Natural killer cell (primary cell): ENCODE measurements around the gene ZNF69. TPM values are rescaled to one million over a fixed set of nuclear protein-coding genes. Genes with fewer than 3 reads are reported as not detected.
"Not testable (repeated sequence)": the region's sequence is repeated elsewhere in the genome, so short reads cannot be mapped to it uniquely, and the experiment has no call there.

Experiments
- ATAC-seq, 3 donors: fragments of 150-1000 bp in 2 of 3; fragments of 200-7000 bp in 1 of 3; cut with Tn5 transposase; 1 replicate in 1 of 3; 2 replicates in 2 of 3; pipeline ENCODE4 v1.10.0; 2021; ENCODE audit warnings: mild to moderate bottlenecking in 2 of 3, moderate library complexity in 2 of 3
- DNase-seq, 2 donors: peaks; one replicate each; pipeline versions ENCODE4 v3.0.0 to v3.0.0-alpha.2; 2013 to 2021; ENCODE audit warnings: mixed read lengths in 1 of 2
- H3K27ac ChIP-seq: one replicate; pipeline ENCODE4 v1.5.1; 2013; ENCODE audit warnings: mild to moderate bottlenecking, low read length
- H3K27me3 ChIP-seq: one replicate; pipeline ENCODE4 v1.6.1; 2013; ENCODE audit warnings: low read length; ENCODE audit not compliant: control insufficient read depth, insufficient read depth
- H3K36me3 ChIP-seq: one replicate; pipeline ENCODE4 v1.6.1; 2013; ENCODE audit warnings: low read length; ENCODE audit not compliant: control insufficient read depth, insufficient read depth
- H3K4me1 ChIP-seq: one replicate; pipeline ENCODE4 v1.6.1; 2013; ENCODE audit warnings: low read length; ENCODE audit not compliant: control insufficient read depth, insufficient read depth
- H3K4me3 ChIP-seq: one replicate; pipeline ENCODE4 v1.5.1; 2013; ENCODE audit warnings: low read length
- H3K9me3 ChIP-seq: one replicate; pipeline ENCODE4 v1.6.1; 2013; ENCODE audit warnings: low read length; ENCODE audit not compliant: control insufficient read depth, insufficient read depth
- H3K27ac Mint-ChIP-seq, 2 donors: one replicate each; pipeline ENCODE4 v1.8.0; 2022; ENCODE audit warnings: mild to moderate bottlenecking in 2 of 2, mixed read lengths in 2 of 2, moderate library complexity in 1 of 2
- H3K27me3 Mint-ChIP-seq, 2 donors: one replicate each; pipeline ENCODE4 v1.8.0; 2022; ENCODE audit warnings: low read depth in 2 of 2, mixed read lengths in 2 of 2
- H3K36me3 Mint-ChIP-seq: one replicate; pipeline ENCODE4 v1.8.0; 2022; ENCODE audit warnings: mixed read lengths
- H3K4me1 Mint-ChIP-seq, 2 donors: one replicate each; pipeline ENCODE4 v1.8.0; 2022; ENCODE audit warnings: mixed read lengths in 2 of 2
- H3K4me3 Mint-ChIP-seq: one replicate; pipeline ENCODE4 v1.8.0; 2022; ENCODE audit warnings: mild to moderate bottlenecking, moderate library complexity, mixed read lengths
- H3K9me3 Mint-ChIP-seq, 2 donors: one replicate each; pipeline ENCODE4 v1.8.0; 2022; ENCODE audit warnings: mixed read lengths in 2 of 2
- WGBS: methylation state at CpG from one replicate; pipeline ENCODE4 v1.1.7; 2013; ENCODE audit warnings: missing lambda C conversion rate; ENCODE audit not compliant: insufficient coverage; 5-methylcytosine and 5-hydroxymethylcytosine counted together
- intact Hi-C: fragments of 100-400 bp; cut with micrococcal nuclease; formaldehyde crosslinking; loops from one replicate; pipeline ENCODE4 v1.14.2; 2022
- total RNA-seq, 4 donors: library from RNA; stranded (reverse); fragments of 120-200 nt in 1 of 4; gene quantifications; one replicate each; pipeline versions ENCODE4 v1.2.3 to v1.2.4, GENCODE V29; 2013 to 2022
- TF ChIP-seq, protein P1 (sequence below): fragments of 200-600 bp; IDR thresholded peaks from one replicate; pipeline ENCODE4 v1.8.0; 2022; ENCODE audit warnings: antibody characterized with exemption

Gene ZNF69
- total RNA-seq, 3 donors from 2014 or later (not counting 1 experiment from before 2014, with no cell fraction given): 4.1 to 6.5 (median 4.8) TPM

DNA sequence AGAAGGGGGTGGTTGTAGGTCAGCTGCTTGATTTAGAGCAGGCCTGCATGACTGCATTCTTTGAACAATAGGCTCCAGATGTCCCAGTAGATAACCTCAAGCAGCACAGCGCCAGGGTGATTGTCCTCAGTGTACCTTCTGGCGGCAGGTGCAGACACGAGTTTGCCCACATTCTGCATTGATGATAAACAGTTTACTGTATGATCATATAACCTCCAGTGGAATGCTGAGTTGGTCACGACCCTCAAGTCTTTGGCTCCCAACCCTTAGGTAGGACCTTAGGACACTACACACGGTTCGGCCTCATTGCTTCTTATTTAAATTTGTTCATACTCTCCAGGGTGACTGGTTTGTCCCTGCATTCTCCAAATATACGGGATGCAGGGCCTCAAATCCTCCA is 26.9 kb upstream of the ZNF69 start:
- no peak for ATAC-seq
- TF ChIP-seq, protein P1, sequence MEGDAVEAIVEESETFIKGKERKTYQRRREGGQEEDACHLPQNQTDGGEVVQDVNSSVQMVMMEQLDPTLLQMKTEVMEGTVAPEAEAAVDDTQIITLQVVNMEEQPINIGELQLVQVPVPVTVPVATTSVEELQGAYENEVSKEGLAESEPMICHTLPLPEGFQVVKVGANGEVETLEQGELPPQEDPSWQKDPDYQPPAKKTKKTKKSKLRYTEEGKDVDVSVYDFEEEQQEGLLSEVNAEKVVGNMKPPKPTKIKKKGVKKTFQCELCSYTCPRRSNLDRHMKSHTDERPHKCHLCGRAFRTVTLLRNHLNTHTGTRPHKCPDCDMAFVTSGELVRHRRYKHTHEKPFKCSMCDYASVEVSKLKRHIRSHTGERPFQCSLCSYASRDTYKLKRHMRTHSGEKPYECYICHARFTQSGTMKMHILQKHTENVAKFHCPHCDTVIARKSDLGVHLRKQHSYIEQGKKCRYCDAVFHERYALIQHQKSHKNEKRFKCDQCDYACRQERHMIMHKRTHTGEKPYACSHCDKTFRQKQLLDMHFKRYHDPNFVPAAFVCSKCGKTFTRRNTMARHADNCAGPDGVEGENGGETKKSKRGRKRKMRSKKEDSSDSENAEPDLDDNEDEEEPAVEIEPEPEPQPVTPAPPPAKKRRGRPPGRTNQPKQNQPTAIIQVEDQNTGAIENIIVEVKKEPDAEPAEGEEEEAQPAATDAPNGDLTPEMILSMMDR: no peak
- no peak overlapping the region for H3K4me3 ChIP-seq
- H3K4me3 Mint-ChIP-seq: no peak overlapping the region
- no peak for DNase-seq
- H3K4me1 ChIP-seq: no peaks in the 10 kb centered on the region
- H3K9me3 ChIP-seq: peaks cover 34% of the 10 kb centered on the region
- H3K27ac ChIP-seq: no peak overlapping the region
- intact Hi-C loops: no loop called here
- no peaks in the 10 kb centered on the region for H3K27me3 Mint-ChIP-seq
- no peaks in the 10 kb centered on the region for H3K36me3 ChIP-seq
- H3K27ac Mint-ChIP-seq: no peak overlapping the region
- H3K4me1 Mint-ChIP-seq: peaks cover 9 to 19% of the 10 kb centered on the region in 2 donors
- peaks cover 15% of the 10 kb centered on the region for H3K36me3 Mint-ChIP-seq
- H3K9me3 Mint-ChIP-seq: peaks cover 0 to 2% of the 10 kb centered on the region in 2 donors
- WGBS: 92% methylated on average over 7 of the region's 7 CpGs
- no peaks in the 10 kb centered on the region for H3K27me3 ChIP-seq

DNA sequence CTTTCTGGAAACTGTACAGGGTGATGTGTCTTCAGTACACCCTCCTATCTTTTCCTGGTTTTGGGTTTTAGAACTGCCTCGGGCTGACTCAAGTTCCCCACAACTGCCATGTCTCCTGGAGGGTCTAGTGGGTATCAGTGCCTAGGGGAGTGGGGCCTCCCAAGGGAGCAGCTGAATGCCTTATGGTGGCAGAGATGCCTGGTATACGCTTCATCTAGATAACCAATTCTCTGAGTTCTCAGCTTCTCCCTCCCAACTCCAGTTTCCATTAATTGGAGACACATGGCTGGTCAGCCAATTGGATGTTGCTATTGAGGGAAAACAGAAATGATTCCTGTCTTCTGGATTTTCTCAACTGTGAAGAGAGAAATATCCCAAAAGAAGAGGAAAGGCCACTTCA is 26.3 kb upstream of the ZNF69 start:
- peaks cover 3% of the 10 kb centered on the region for H3K36me3 ChIP-seq
- Mint-ChIP-seq H3K4me3 (no peak overlapping the region), H3K36me3 (peaks cover 15% of the 10 kb centered on the region), H3K27me3 (no peaks in the 10 kb centered on the region), H3K4me1 (peaks cover 4 to 14% of the 10 kb centered on the region in 2 donors), H3K9me3 (peaks cover 0 to 2% of the 10 kb centered on the region in 2 donors), H3K27ac (no peak overlapping the region)
- intact Hi-C loops: no loop called here
- no peak overlapping the region for H3K4me3 ChIP-seq
- no peaks in the 10 kb centered on the region for H3K27me3 ChIP-seq
- peaks cover 36% of the 10 kb centered on the region for H3K9me3 ChIP-seq
- no peak overlapping the region for H3K27ac ChIP-seq
- WGBS: 100% methylated on average over 1 of the region's 2 CpGs
- TF ChIP-seq, protein P1: no peak
- DNase-seq (no peak), ATAC-seq (no peak)
- no peaks in the 10 kb centered on the region for H3K4me1 ChIP-seq

DNA sequence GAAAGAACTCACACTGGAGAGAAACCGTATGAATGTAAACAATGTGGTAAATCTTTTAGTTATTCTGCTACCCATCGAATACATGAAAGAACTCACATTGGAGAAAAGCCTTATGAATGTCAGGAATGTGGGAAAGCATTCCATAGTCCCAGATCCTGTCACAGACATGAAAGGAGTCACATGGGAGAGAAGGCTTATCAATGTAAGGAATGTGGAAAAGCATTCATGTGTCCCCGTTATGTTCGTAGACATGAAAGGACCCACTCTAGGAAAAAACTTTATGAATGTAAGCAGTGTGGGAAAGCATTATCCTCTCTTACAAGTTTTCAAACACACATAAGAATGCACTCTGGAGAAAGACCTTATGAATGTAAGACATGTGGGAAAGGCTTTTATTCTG is 19.8 kb upstream of the ZNF69 start:
- H3K27me3 ChIP-seq, H3K4me1 Mint-ChIP-seq, H3K4me3 Mint-ChIP-seq, ATAC-seq, H3K27me3 Mint-ChIP-seq, H3K27ac ChIP-seq, H3K4me3 ChIP-seq, H3K27ac Mint-ChIP-seq, DNase-seq, H3K4me1 ChIP-seq, intact Hi-C loops: not testable (repeated sequence)
- WGBS: 96% methylated on average over 4 of the region's 4 CpGs
- Histone ChIP-seq H3K36me3 (peaks cover 25% of the 10 kb centered on the region), H3K9me3 (peaks cover 63% of the 10 kb centered on the region)
- Mint-ChIP-seq H3K36me3 (peaks cover 34% of the 10 kb centered on the region), H3K9me3 (peaks cover 4 to 16% of the 10 kb centered on the region in 2 donors)

DNA sequence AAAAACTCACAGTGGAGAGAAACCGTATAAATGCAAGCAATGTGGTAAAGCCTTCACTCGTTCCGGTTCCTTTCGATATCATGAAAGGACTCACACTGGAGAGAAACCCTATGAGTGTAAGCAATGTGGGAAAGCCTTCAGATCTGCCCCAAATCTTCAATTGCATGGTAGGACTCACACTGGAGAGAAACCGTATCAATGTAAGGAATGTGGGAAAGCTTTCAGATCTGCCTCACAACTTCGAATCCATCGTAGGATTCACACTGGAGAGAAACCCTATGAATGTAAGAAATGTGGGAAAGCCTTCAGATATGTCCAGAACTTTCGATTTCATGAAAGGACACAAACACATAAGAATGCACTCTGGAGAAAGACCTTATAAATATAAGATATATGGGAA is 19.4 kb upstream of the ZNF69 start:
- ATAC-seq: no peak
- Histone ChIP-seq H3K36me3 (peaks cover 25% of the 10 kb centered on the region), H3K4me3 (no peak overlapping the region), H3K27me3 (no peaks in the 10 kb centered on the region), H3K27ac (no peak overlapping the region), H3K4me1 (no peaks in the 10 kb centered on the region), H3K9me3 (peaks cover 61% of the 10 kb centered on the region)
- no peak for DNase-seq
- peaks cover 34% of the 10 kb centered on the region for H3K36me3 Mint-ChIP-seq
- no peaks in the 10 kb centered on the region for H3K4me1 Mint-ChIP-seq
- intact Hi-C loops: no loop called here
- no peak overlapping the region for H3K27ac Mint-ChIP-seq
- 96% methylated on average over 7 of the region's 8 CpGs for WGBS
- no peak overlapping the region for H3K4me3 Mint-ChIP-seq
- H3K27me3 Mint-ChIP-seq: no peaks in the 10 kb centered on the region
- TF ChIP-seq, protein P1: no peak
- peaks cover 4 to 16% of the 10 kb centered on the region in 2 donors for H3K9me3 Mint-ChIP-seq
